Measurements from ENCODE around the gene SPACA5. TPM values are rescaled to one million over a fixed set of nuclear protein-coding genes. Genes with fewer than 3 reads are reported as not detected.
"Not testable (repeated sequence)": the region's sequence is repeated elsewhere in the genome, so short reads cannot be mapped to it uniquely, and the experiment has no call there.

Gene SPACA5
- total RNA-seq, 2 experiments from 2014 or later: not detected

- no peaks in the 10 kb centered on the region for H3K79me2 ChIP-seq (ENCODE audit: insufficient read depth, low read depth, low read length)
- BruUV-seq (replicated peaks): no TSS peak
- H4K20me1 ChIP-seq (ENCODE audit: insufficient read depth, low read length): no peaks in the 10 kb centered on the region
- POLR2A ChIA-PET: no interaction called here
- no peaks in the 10 kb centered on the region for H3K36me3 ChIP-seq (ENCODE audit: insufficient read depth, low read length)
- H3K9me3 ChIP-seq (ENCODE audit: low read length): no peaks in the 10 kb centered on the region
- H3K4me3 ChIP-seq (ENCODE audit: low read depth, low read length, poor library complexity, severe bottlenecking): no peak overlapping the region
- TF ChIP-seq EZH2phosphoT487 (IDR thresholded peaks at IDR 0.05; ENCODE audit: borderline replicate concordance, low read depth, low read length): no peak
- TF ChIP-seq CTCF (conservative IDR thresholded peaks at IDR 0.05; ENCODE audit: low read length): no peak
- H3K4me1 ChIP-seq (ENCODE audit: insufficient read depth, low read length, poor library complexity, severe bottlenecking): no peaks in the 10 kb centered on the region
- no peak overlapping the region for H3K27ac ChIP-seq (ENCODE audit: low read depth, low read length, poor library complexity, severe bottlenecking)
- intact Hi-C loops (cut with micrococcal nuclease; ENCODE audit: unreplicated experiment): no loop called here
- H2AFZ ChIP-seq (ENCODE audit: low read length): no peak overlapping the region
- DNase-seq (ENCODE audit: low spot score): no peak
- no peak overlapping the region for H3K4me2 ChIP-seq (ENCODE audit: low read length)
- CTCF ChIA-PET (ENCODE audit: unreplicated experiment): no interaction called here
- H3K9me2 ChIP-seq (ENCODE audit: insufficient read depth, low read length): no peaks in the 10 kb centered on the region
Observed at GRCh38 chrX:48030237-48030636, 23.4 kb downstream of the SPACA5 start.

GRCh38 chrX:48030641-48031173 lies 23.9 kb downstream of the SPACA5 start:
- CTCF ChIA-PET (ENCODE audit: unreplicated experiment); H3K4me1 ChIP-seq (ENCODE audit: insufficient read depth, low read length, poor library complexity, severe bottlenecking); H3K9me2 ChIP-seq (ENCODE audit: insufficient read depth, low read length); H3K4me3 ChIP-seq (ENCODE audit: low read depth, low read length, poor library complexity, severe bottlenecking); H3K4me2 ChIP-seq (ENCODE audit: low read length); H2AFZ ChIP-seq (ENCODE audit: low read length); BruUV-seq (replicated peaks); H3K27ac ChIP-seq (ENCODE audit: low read depth, low read length, poor library complexity, severe bottlenecking); intact Hi-C loops (cut with micrococcal nuclease; ENCODE audit: unreplicated experiment); H3K36me3 ChIP-seq (ENCODE audit: insufficient read depth, low read length); POLR2A ChIA-PET; H4K20me1 ChIP-seq (ENCODE audit: insufficient read depth, low read length); DNase-seq (ENCODE audit: low spot score); H3K9me3 ChIP-seq (ENCODE audit: low read length); H3K79me2 ChIP-seq (ENCODE audit: insufficient read depth, low read depth, low read length): not testable (repeated sequence)

- no peaks in the 10 kb centered on the region for H3K36me3 ChIP-seq (ENCODE audit: insufficient read depth, low read length)
- TF ChIP-seq EZH2phosphoT487 (IDR thresholded peaks at IDR 0.05; ENCODE audit: borderline replicate concordance, low read depth, low read length) (no peak), CTCF (conservative IDR thresholded peaks at IDR 0.05; ENCODE audit: low read length) (no peak)
- intact Hi-C loops (cut with micrococcal nuclease; ENCODE audit: unreplicated experiment): no loop called here
- ChIA-PET POLR2A (no interaction called here), CTCF (ENCODE audit: unreplicated experiment) (no interaction called here)
- no peaks in the 10 kb centered on the region for H3K79me2 ChIP-seq (ENCODE audit: insufficient read depth, low read depth, low read length)
- H3K9me2 ChIP-seq (ENCODE audit: insufficient read depth, low read length): no peaks in the 10 kb centered on the region
- BruUV-seq (replicated peaks): no TSS peak
- H3K27ac ChIP-seq (ENCODE audit: low read depth, low read length, poor library complexity, severe bottlenecking): no peak overlapping the region
- no peak overlapping the region for H3K4me2 ChIP-seq (ENCODE audit: low read length)
- no peaks in the 10 kb centered on the region for H4K20me1 ChIP-seq (ENCODE audit: insufficient read depth, low read length)
- no peak overlapping the region for H3K4me3 ChIP-seq (ENCODE audit: low read depth, low read length, poor library complexity, severe bottlenecking)
- no peaks in the 10 kb centered on the region for H3K4me1 ChIP-seq (ENCODE audit: insufficient read depth, low read length, poor library complexity, severe bottlenecking)
- DNase-seq (ENCODE audit: low spot score): no peak
- no peaks in the 10 kb centered on the region for H3K9me3 ChIP-seq (ENCODE audit: low read length)
- no peak overlapping the region for H2AFZ ChIP-seq (ENCODE audit: low read length)
Observed at GRCh38 chrX:48035891-48036290, 29.1 kb downstream of the SPACA5 start.

All from OCI-LY7 (cell line).